HuH-7 (cell line): ENCODE results near the gene SUB1.

ENCODE experiments used
- DNase-seq: peaks from one replicate; pipeline ENCODE4 v3.0.0; 2011; ENCODE audit warnings: low spot score

Gene SUB1

DNA sequence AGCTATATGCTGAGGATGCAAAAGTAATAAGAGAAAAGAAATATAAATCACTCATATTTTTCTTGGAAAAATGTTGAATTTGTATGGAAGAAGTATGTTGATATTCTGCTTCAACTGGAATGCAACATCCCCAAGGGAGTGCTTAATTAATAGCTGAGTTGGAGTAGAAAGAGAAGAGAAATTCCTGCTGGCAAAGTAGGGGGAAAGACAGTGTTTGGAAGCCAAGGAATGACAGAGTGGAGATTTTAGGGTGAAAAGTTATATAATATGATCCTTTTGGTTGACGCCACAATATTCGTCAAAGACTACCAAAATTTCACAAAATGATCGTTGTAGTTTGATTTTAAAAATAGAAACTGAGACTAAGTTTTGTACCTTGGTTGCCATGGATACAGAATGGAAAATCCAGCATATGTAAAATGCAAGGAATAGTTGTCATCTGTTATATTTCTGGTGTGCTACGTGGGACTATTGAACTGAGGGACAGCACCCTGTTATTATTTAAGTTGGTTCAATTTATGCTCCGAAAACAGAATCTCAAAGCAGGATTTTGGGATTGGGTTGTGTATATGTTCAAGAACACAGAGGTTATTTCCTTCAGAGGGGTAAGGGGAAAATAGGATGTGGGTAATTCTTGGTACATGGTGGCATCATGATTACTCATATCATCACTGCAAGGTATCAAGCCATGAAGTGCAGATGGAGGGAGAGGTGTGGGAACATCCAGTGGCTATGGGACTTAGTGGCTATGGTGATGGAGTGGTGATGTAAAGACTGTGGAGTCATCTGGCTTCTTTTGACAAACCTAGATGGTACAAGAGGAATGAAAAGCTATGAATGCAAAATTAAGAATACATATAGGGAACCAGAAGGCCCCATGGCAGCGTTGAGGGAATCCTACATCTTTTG, 61.0 kb downstream of the SUB1 start:
- DNase-seq = no peak

DNA sequence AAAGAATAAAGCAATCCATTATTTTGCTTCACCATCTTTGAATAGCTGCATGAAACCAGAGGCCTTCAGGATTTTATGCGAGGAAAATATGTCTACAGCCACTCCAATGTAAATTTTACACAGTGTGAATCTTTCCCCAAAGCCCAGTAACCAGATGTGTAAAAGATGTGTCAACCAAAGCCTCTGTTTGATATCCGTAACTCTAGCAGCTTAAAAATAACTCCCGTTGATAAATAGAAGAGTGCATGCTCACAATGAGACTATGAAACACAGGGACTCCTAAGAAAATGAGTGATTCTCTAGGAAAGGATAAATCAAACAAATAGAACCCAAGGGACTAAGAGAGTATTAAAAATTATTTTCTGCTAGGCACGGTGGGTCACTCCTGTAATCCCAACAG, 65.7 kb downstream of the SUB1 start:
- no peak for DNase-seq

DNA sequence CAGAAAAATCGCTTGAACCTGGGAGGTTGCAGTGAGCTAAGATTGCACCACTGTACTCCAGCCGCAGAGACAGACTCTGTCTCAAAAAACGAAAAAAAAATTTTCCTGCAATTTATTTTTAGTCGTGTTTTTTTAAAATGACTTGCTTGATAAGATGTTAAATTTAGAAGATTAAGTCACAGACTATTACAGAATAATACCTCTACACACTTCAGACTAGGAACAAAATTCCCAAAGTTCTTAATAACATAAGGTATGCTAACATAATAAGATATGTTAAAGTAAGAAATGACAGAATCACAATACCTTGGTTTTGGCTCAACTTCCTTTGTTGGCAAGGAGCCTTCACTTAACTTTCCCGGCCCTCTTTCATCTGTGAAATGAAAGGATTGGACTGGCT, 66.3 kb downstream of the SUB1 start:
- DNase-seq = no peak
